Ectodermal cell (in vitro differentiated cells): ENCODE measurements around the gene SKI.
A peak's percentile ranks its signal among the peaks of the same experiment; 100 is the strongest.

Experiments
- H3K27ac ChIP-seq: 2 replicates; pipeline ENCODE4 v1.7.0; 2013; ENCODE audit warnings: mild to moderate bottlenecking, low read depth, low read length; ENCODE audit not compliant: insufficient read depth, poor library complexity, severe bottlenecking
- H3K27me3 ChIP-seq: 2 replicates; pipeline ENCODE4 v1.7.0; 2013; ENCODE audit warnings: mild to moderate bottlenecking, low read length; ENCODE audit not compliant: insufficient read depth, control insufficient read depth, poor library complexity, severe bottlenecking
- H3K36me3 ChIP-seq: one replicate; pipeline ENCODE4 v1.7.0; 2013; ENCODE audit warnings: low read length; ENCODE audit not compliant: control insufficient read depth, insufficient read depth
- H3K4me1 ChIP-seq: one replicate; pipeline ENCODE4 v1.7.0; 2013; ENCODE audit warnings: low read length; ENCODE audit not compliant: control insufficient read depth, insufficient read depth
- H3K4me3 ChIP-seq: 2 replicates; pipeline ENCODE4 v1.7.0; 2013; ENCODE audit warnings: low read depth, low read length, control low read depth; ENCODE audit not compliant: insufficient read depth
- H3K9me3 ChIP-seq: 2 replicates; pipeline ENCODE4 v1.7.0; 2013; ENCODE audit warnings: mild to moderate bottlenecking, low read length, moderate library complexity; ENCODE audit not compliant: control insufficient read depth
- WGBS, 2 experiments: methylation state at CpG; one replicate each; pipeline ENCODE4 v1.1.7; 2013; ENCODE audit warnings: missing lambda C conversion rate in 2 of 2; 5-methylcytosine and 5-hydroxymethylcytosine counted together

Gene SKI

GRCh38 chr1:2194319-2194897, 33.7 kb upstream of the SKI start, which contains the start of gene FAAP20:
FAAP20 (minus strand) TSS chr1:2194772; CDS start chr1:2194749, 23 bp downstream.
- Histone ChIP-seq H3K4me1 (peaks cover 29% of the 10 kb centered on the region), H3K27ac (peak within 1 kb of the TSS; percentile 1), H3K27me3 (no peaks in the 10 kb centered on the region), H3K4me3 (peak within 1 kb of the TSS; percentile 53), H3K9me3 (no peaks in the 10 kb centered on the region), H3K36me3 (no peaks in the 10 kb centered on the region)
- WGBS, 2 experiments: 1 to 2% methylated on average over 63 of the region's 63 CpGs

GRCh38 chr1:2194898-2195673, 33.0 kb upstream of the SKI start:
- Histone ChIP-seq H3K36me3 (no peaks in the 10 kb centered on the region), H3K4me1 (peaks cover 25% of the 10 kb centered on the region), H3K9me3 (no peaks in the 10 kb centered on the region), H3K27me3 (no peaks in the 10 kb centered on the region), H3K4me3 (peak overlapping the region; percentile 53), H3K27ac (peak overlapping the region; percentile 1)
- 4% methylated on average over 35 of the region's 35 CpGs for WGBS, 2 experiments

- Histone ChIP-seq H3K4me1 (peaks cover 26% of the 10 kb centered on the region), H3K36me3 (no peaks in the 10 kb centered on the region), H3K27me3 (no peaks in the 10 kb centered on the region), H3K27ac (no peak overlapping the region), H3K4me3 (no peak overlapping the region), H3K9me3 (no peaks in the 10 kb centered on the region)
- WGBS, 2 experiments: 88 to 90% methylated on average over 11 of the region's 11 CpGs
Observed at GRCh38 chr1:2195785-2196184, 32.3 kb upstream of the SKI start.

GRCh38 chr1:2196901-2197638, 31.0 kb upstream of the SKI start:
- Histone ChIP-seq H3K27ac (no peak overlapping the region), H3K36me3 (no peaks in the 10 kb centered on the region), H3K4me3 (no peak overlapping the region), H3K4me1 (peaks cover 23% of the 10 kb centered on the region), H3K9me3 (no peaks in the 10 kb centered on the region), H3K27me3 (no peaks in the 10 kb centered on the region)
- WGBS, 2 experiments: 90 to 93% methylated on average over 17 of the region's 17 CpGs

GRCh38 chr1:2197707-2198165, 30.4 kb upstream of the SKI start:
- Histone ChIP-seq H3K27ac (no peak overlapping the region), H3K36me3 (no peaks in the 10 kb centered on the region)
- 92 to 95% methylated on average over 10 of the region's 10 CpGs for WGBS, 2 experiments

GRCh38 chr1:2198571-2198970, 29.5 kb upstream of the SKI start:
- Histone ChIP-seq H3K27ac (no peak overlapping the region), H3K9me3 (no peaks in the 10 kb centered on the region), H3K27me3 (no peaks in the 10 kb centered on the region), H3K4me3 (no peak overlapping the region), H3K36me3 (no peaks in the 10 kb centered on the region), H3K4me1 (peaks cover 14% of the 10 kb centered on the region)
- WGBS, 2 experiments: 94 to 96% methylated on average over 11 of the region's 11 CpGs

More at GRCh38 chr1:2197707-2198165, 30.4 kb upstream of the SKI start:
- no peak overlapping the region for H3K4me3 ChIP-seq
- no peaks in the 10 kb centered on the region for H3K9me3 ChIP-seq
- H3K27me3 ChIP-seq: no peaks in the 10 kb centered on the region
- H3K4me1 ChIP-seq: peaks cover 22% of the 10 kb centered on the region

GRCh38 chr1:2199042-2199810, 28.9 kb upstream of the SKI start:
- peak overlapping the region; percentile 36 for H3K4me3 ChIP-seq
- H3K27ac ChIP-seq: peak overlapping the region; percentile 18
- H3K36me3 ChIP-seq: no peaks in the 10 kb centered on the region
- H3K4me1 ChIP-seq: peaks cover 14% of the 10 kb centered on the region
- no peaks in the 10 kb centered on the region for H3K27me3 ChIP-seq
- no peaks in the 10 kb centered on the region for H3K9me3 ChIP-seq
- 36 to 38% methylated on average over 24 of the region's 24 CpGs for WGBS, 2 experiments

- Histone ChIP-seq H3K4me1 (peaks cover 17% of the 10 kb centered on the region), H3K27ac (no peak overlapping the region), H3K9me3 (no peaks in the 10 kb centered on the region), H3K27me3 (peaks cover 2% of the 10 kb centered on the region), H3K36me3 (no peaks in the 10 kb centered on the region), H3K4me3 (no peak overlapping the region)
- WGBS, 2 experiments: 84 to 89% methylated on average over 21 of the region's 21 CpGs
Observed at GRCh38 chr1:2200308-2200943, 27.7 kb upstream of the SKI start.

- no peak overlapping the region for H3K4me3 ChIP-seq
- peaks cover 8% of the 10 kb centered on the region for H3K27me3 ChIP-seq
- no peak overlapping the region for H3K27ac ChIP-seq
- 90 to 91% methylated on average over 14 of the region's 14 CpGs for WGBS, 2 experiments
- H3K4me1 ChIP-seq: peaks cover 17% of the 10 kb centered on the region
- no peaks in the 10 kb centered on the region for H3K9me3 ChIP-seq
- no peaks in the 10 kb centered on the region for H3K36me3 ChIP-seq
Observed at GRCh38 chr1:2201062-2201461, 27.1 kb upstream of the SKI start.
